ENCODE results near the gene TRAM2. TPM values are rescaled to one million over a fixed set of nuclear protein-coding genes. Genes with fewer than 3 reads are reported as not detected.

Gene TRAM2
- total and polyA plus RNA-seq, 9 of the 15 experiments (the other 6 are each of a cell fraction or from before 2014, with no cell fraction given), result 2.6 to 13.3 (median 8.9) TPM

- TF ChIP-seq ZNF175 (CRISPR knock-in tag; IDR thresholded peaks at IDR 0.05; ENCODE audit: low read depth), result 0 out of 2 replicates have a peak, but pooled peaks have one; percentile 51
- TF ChIP-seq MCM7 (IDR thresholded peaks at IDR 0.05), result no peak
- TF ChIP-seq TBL1XR1 (IDR thresholded peaks at IDR 0.05; ENCODE audit: low read length in 2 of 2), result peak in 1 of 2 experiments; percentile 68; a peak in 2 of 4 replicates
- peak; percentile 43; the same call in 1 of the 2 replicates for TF ChIP-seq EP400 (IDR thresholded peaks at IDR 0.05)
- TF ChIP-seq, protein P1, sequence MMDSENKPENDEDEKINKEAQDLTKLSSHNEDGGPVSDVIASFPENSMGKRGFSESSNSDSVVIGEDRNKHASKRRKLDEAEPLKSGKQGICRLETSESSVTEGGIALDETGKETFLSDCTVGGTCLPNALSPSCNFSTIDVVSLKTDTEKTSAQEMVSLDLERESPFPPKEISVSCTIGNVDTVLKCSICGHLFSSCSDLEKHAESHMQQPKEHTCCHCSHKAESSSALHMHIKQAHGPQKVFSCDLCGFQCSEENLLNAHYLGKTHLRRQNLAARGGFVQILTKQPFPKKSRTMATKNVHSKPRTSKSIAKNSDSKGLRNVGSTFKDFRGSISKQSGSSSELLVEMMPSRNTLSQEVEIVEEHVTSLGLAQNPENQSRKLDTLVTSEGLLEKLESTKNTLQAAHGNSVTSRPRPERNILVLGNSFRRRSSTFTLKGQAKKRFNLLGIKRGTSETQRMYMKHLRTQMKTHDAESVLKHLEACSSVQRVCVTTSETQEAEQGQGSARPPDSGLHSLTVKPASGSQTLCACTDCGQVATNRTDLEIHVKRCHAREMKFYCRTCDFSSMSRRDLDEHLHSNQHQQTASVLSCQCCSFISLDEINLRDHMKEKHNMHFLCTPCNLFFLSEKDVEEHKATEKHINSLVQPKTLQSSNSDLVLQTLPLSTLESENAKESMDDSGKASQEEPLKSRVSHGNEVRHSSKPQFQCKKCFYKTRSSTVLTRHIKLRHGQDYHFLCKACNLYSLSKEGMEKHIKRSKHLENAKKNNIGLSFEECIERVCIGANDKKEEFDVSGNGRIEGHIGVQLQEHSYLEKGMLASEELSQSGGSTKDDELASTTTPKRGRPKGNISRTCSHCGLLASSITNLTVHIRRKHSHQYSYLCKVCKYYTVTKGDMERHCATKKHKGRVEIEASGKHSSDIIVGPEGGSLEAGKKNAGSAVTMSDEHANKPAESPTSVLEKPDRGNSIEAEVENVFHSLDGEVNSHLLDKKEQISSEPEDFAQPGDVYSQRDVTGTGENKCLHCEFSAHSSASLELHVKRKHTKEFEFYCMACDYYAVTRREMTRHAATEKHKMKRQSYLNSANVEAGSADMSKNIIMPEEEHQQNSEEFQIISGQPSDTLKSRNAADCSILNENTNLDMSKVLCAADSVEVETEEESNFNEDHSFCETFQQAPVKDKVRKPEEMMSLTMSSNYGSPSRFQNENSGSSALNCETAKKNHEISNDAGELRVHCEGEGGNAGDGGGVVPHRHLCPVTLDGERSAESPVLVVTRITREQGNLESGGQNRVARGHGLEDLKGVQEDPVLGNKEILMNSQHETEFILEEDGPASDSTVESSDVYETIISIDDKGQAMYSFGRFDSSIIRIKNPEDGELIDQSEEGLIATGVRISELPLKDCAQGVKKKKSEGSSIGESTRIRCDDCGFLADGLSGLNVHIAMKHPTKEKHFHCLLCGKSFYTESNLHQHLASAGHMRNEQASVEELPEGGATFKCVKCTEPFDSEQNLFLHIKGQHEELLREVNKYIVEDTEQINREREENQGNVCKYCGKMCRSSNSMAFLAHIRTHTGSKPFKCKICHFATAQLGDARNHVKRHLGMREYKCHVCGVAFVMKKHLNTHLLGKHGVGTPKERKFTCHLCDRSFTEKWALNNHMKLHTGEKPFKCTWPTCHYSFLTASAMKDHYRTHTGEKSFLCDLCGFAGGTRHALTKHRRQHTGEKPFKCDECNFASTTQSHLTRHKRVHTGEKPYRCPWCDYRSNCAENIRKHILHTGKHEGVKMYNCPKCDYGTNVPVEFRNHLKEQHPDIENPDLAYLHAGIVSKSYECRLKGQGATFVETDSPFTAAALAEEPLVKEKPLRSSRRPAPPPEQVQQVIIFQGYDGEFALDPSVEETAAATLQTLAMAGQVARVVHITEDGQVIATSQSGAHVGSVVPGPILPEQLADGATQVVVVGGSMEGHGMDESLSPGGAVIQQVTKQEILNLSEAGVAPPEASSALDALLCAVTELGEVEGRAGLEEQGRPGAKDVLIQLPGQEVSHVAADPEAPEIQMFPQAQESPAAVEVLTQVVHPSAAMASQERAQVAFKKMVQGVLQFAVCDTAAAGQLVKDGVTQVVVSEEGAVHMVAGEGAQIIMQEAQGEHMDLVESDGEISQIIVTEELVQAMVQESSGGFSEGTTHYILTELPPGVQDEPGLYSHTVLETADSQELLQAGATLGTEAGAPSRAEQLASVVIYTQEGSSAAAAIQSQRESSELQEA (IDR thresholded peaks at IDR 0.05; ENCODE audit: low read depth), result no peak
- 0 out of 2 replicates have a peak, but pooled peaks have one; percentile 16 for TF ChIP-seq ARID1B (IDR thresholded peaks at IDR 0.05)
- no peak for TF ChIP-seq SMAD1 (IDR thresholded peaks at IDR 0.05; ENCODE audit: low read depth, low read length, partially characterized antibody)
- TF ChIP-seq TEAD1 (CRISPR knock-in tag; IDR thresholded peaks at IDR 0.05), result no peak
- TF ChIP-seq GATA2 (CRISPR knock-in tag; IDR thresholded peaks at IDR 0.05), result no peak; the same call in 1 of the 2 replicates
- no peak for TF ChIP-seq KLF10 (CRISPR knock-in tag; IDR thresholded peaks at IDR 0.05)
- TF ChIP-seq, protein P2, sequence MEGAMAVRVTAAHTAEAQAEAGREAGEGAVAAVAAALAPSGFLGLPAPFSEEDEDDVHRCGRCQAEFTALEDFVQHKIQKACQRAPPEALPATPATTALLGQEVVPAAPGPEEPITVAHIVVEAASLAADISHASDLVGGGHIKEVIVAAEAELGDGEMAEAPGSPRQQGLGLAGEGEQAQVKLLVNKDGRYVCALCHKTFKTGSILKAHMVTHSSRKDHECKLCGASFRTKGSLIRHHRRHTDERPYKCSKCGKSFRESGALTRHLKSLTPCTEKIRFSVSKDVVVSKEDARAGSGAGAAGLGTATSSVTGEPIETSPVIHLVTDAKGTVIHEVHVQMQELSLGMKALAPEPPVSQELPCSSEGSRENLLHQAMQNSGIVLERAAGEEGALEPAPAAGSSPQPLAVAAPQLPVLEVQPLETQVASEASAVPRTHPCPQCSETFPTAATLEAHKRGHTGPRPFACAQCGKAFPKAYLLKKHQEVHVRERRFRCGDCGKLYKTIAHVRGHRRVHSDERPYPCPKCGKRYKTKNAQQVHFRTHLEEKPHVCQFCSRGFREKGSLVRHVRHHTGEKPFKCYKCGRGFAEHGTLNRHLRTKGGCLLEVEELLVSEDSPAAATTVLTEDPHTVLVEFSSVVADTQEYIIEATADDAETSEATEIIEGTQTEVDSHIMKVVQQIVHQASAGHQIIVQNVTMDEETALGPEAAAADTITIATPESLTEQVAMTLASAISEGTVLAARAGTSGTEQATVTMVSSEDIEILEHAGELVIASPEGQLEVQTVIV (CRISPR knock-in tag; IDR thresholded peaks at IDR 0.05; ENCODE audit: borderline replicate concordance), result no peak
- TF ChIP-seq ZBTB5 (IDR thresholded peaks at IDR 0.05), result no peak
- TF ChIP-seq XRCC5 (IDR thresholded peaks at IDR 0.05; ENCODE audit: low read depth, low read length), result peak; percentile 95
- TF ChIP-seq RBM17 (IDR thresholded peaks at IDR 0.05; ENCODE audit: borderline replicate concordance, low read depth, low read length), result no peak
- 0 out of 2 replicates have a peak, but pooled peaks have one; percentile 30 for TF ChIP-seq ZKSCAN1 (IDR thresholded peaks at IDR 0.05; ENCODE audit: low read depth, low read length)
- TF ChIP-seq ZEB2 (IDR thresholded peaks at IDR 0.05), result no peak
Observed at GRCh38 chr6:52598123-52598823, 21.4 kb upstream of the TRAM2 start (continued).
